GM19238 (cell line): ENCODE data around the gene OGFOD1.

Experiments used
- DNase-seq: peaks from one replicate; pipeline ENCODE4 v3.0.0; 2011; ENCODE audit warnings: low spot score; ENCODE audit not compliant: insufficient read length

Gene OGFOD1

GRCh38 chr16:56525236-56525635 lies 73.9 kb downstream of the OGFOD1 start:
- no peak for DNase-seq
